Right atrium auricular region (tissue), 2 donors: Measurements from ENCODE around the gene HPCAL1. TPM values are rescaled to one million over a fixed set of nuclear protein-coding genes. Genes with fewer than 3 reads are reported as not detected.
"Not testable (repeated sequence)": the region's sequence is repeated elsewhere in the genome, so short reads cannot be mapped to it uniquely, and the experiment has no call there.

Experiments
- DNase-seq: peaks from one replicate; pipeline ENCODE4 v3.0.0-alpha.2; 2019; ENCODE audit warnings: low spot score
- H3K27ac ChIP-seq, 2 donors: fragments of 200-600 bp; sonication (generic); 1 replicate in 1 of 2; 2 replicates in 1 of 2; pipeline ENCODE4 v1.5.1; 2016 to 2019
- H3K27me3 ChIP-seq, 2 donors: fragments of 200-600 bp; sonication (generic); one replicate each; pipeline versions ENCODE4 v1.5.1 to v1.6.0; 2017 to 2019
- H3K36me3 ChIP-seq: fragments of 200-600 bp; sonication (generic); one replicate; pipeline ENCODE4 v1.5.1; 2016
- H3K4me1 ChIP-seq, 2 donors: fragments of 200-600 bp; sonication (generic); one replicate each; pipeline versions ENCODE4 v1.5.1 to v1.6.0; 2017 to 2019
- H3K4me3 ChIP-seq, 2 donors: fragments of 200-600 bp; sonication (generic); 1 replicate in 1 of 2; 2 replicates in 1 of 2; pipeline ENCODE4 v1.5.1; 2017 to 2019; ENCODE audit warnings: mild to moderate bottlenecking in 1 of 2, moderate library complexity in 1 of 2
- H3K9me3 ChIP-seq, 2 donors: fragments of 200-600 bp; sonication (generic); one replicate each; pipeline ENCODE4 v1.5.1; 2019
- CTCF ChIP-seq, 2 donors: fragments of 200-600 bp; sonication (generic); IDR thresholded peaks; one replicate each; pipeline ENCODE4 v1.5.1; 2019; ENCODE audit warnings: antibody characterized with exemption in 2 of 2
- total RNA-seq, 2 donors: library from RNA; depleted of rRNA; stranded (reverse); fragments of >200 nt; gene quantifications; one replicate each; pipeline ENCODE4 v1.1.0, GENCODE V29; 2016

The HPCAL1 gene
- total RNA-seq, 2 donors from 2014 or later = 28.7 to 35.5 TPM

- Histone ChIP-seq H3K4me3 (no peak overlapping the region), H3K36me3 (peaks cover 48% of the 10 kb centered on the region), H3K27ac (no peak overlapping the region), H3K4me1 (peaks cover 0 to 9% of the 10 kb centered on the region in 2 donors), H3K9me3 (no peaks in the 10 kb centered on the region), H3K27me3 (no peaks in the 10 kb centered on the region)
- TF ChIP-seq CTCF (IDR thresholded peaks at IDR 0.05) = no peak
- DNase-seq = no peak
Measured at GRCh38 chr2:10439185-10439879, 136.6 kb downstream of the HPCAL1 start.

- no peak for TF ChIP-seq CTCF (IDR thresholded peaks at IDR 0.05)
- H3K4me1 ChIP-seq = peaks cover 0 to 4% of the 10 kb centered on the region in 2 donors
- H3K27me3 ChIP-seq = no peaks in the 10 kb centered on the region
- H3K36me3 ChIP-seq = peaks cover 55% of the 10 kb centered on the region
- H3K4me3 ChIP-seq = no peak overlapping the region
- DNase-seq = no peak
- no peaks in the 10 kb centered on the region for H3K9me3 ChIP-seq
- no peak overlapping the region for H3K27ac ChIP-seq
Measured at GRCh38 chr2:10439971-10440370, 137.3 kb downstream of the HPCAL1 start.

- TF ChIP-seq CTCF (IDR thresholded peaks at IDR 0.05) = no peak
- H3K36me3 ChIP-seq = peaks cover 56% of the 10 kb centered on the region
- no peak for DNase-seq
Measured at GRCh38 chr2:10440736-10441135, 138.0 kb downstream of the HPCAL1 start.

GRCh38 chr2:10441948-10442347 lies 139.2 kb downstream of the HPCAL1 start:
- Histone ChIP-seq H3K27me3 (no peaks in the 10 kb centered on the region), H3K9me3 (no peaks in the 10 kb centered on the region), H3K36me3 (peaks cover 56% of the 10 kb centered on the region), H3K27ac (no peak overlapping the region), H3K4me1 (peaks cover 0 to 9% of the 10 kb centered on the region in 2 donors), H3K4me3 (no peak overlapping the region)
- DNase-seq = no peak
- no peak for TF ChIP-seq CTCF (IDR thresholded peaks at IDR 0.05)

More at GRCh38 chr2:10440736-10441135, 138.0 kb downstream of the HPCAL1 start:
- H3K9me3 ChIP-seq = no peaks in the 10 kb centered on the region
- peaks cover 0 to 4% of the 10 kb centered on the region in 2 donors for H3K4me1 ChIP-seq
- H3K27ac ChIP-seq = no peak overlapping the region
- H3K4me3 ChIP-seq = no peak overlapping the region
- H3K27me3 ChIP-seq = no peaks in the 10 kb centered on the region

- H3K4me3 ChIP-seq, H3K27me3 ChIP-seq, DNase-seq, H3K27ac ChIP-seq, H3K9me3 ChIP-seq: not testable (repeated sequence)
- Histone ChIP-seq H3K4me1 (peaks cover 0 to 16% of the 10 kb centered on the region in 2 donors), H3K36me3 (peaks cover 56% of the 10 kb centered on the region)
Measured at GRCh38 chr2:10442469-10443126, 139.9 kb downstream of the HPCAL1 start.

GRCh38 chr2:10444463-10444862 lies 141.8 kb downstream of the HPCAL1 start:
- Histone ChIP-seq H3K36me3 (peaks cover 56% of the 10 kb centered on the region), H3K4me1 (peaks cover 0 to 27% of the 10 kb centered on the region in 2 donors), H3K27ac (no peak overlapping the region), H3K9me3 (no peaks in the 10 kb centered on the region), H3K4me3 (no peak overlapping the region), H3K27me3 (no peaks in the 10 kb centered on the region)
- no peak for DNase-seq
- TF ChIP-seq CTCF (IDR thresholded peaks at IDR 0.05) = no peak
